WTC11 (cell line): ENCODE measurements around the gene ADRB2. TPM values are rescaled to one million over a fixed set of nuclear protein-coding genes. Genes with fewer than 3 reads are reported as not detected.

ENCODE experiments used
- ATAC-seq: fragments of 200-7000 bp; cut with Tn5 transposase; 2 replicates; pipeline ENCODE4 v1.10.0; 2021; ENCODE audit warnings: mild to moderate bottlenecking, moderate library complexity
- CTCF ChIA-PET: fragments of 300-600 bp; sonication (Branson Sonifier 250); formaldehyde crosslinking; loops from one replicate; lab custom pipeline; 2021; ENCODE audit warnings: antibody characterized with exemption; lab: Charles Lee
- POLR2A ChIA-PET: fragments of 350-600 bp; sonication (Branson Sonifier 250); formaldehyde crosslinking; loops from one replicate; lab custom pipeline; 2021; ENCODE audit warnings: antibody characterized with exemption; lab: Charles Lee
- DNase-seq: peaks from one replicate; pipeline ENCODE4 v3.0.0; 2021; ENCODE audit warnings: low spot score
- H3K27ac Mint-ChIP-seq: 2 replicates; pipeline ENCODE4 v1.8.0; 2021; ENCODE audit warnings: mixed read lengths
- H3K27me3 Mint-ChIP-seq: 2 replicates; pipeline ENCODE4 v1.8.0; 2021; ENCODE audit warnings: low read depth, mild to moderate bottlenecking, moderate library complexity, mixed read lengths
- H3K36me3 Mint-ChIP-seq: 2 replicates; pipeline ENCODE4 v1.8.0; 2021; ENCODE audit warnings: mixed read lengths
- H3K4me1 Mint-ChIP-seq: 2 replicates; pipeline ENCODE4 v1.8.0; 2022; ENCODE audit warnings: mixed read lengths
- H3K4me3 Mint-ChIP-seq: 2 replicates; pipeline ENCODE4 v1.8.0; 2021; ENCODE audit warnings: mild to moderate bottlenecking, moderate library complexity, mixed read lengths
- H3K9me3 Mint-ChIP-seq: 2 replicates; pipeline ENCODE4 v1.8.0; 2021; ENCODE audit warnings: mixed read lengths
- ESRRA ChIP-seq: sonication (generic); formaldehyde crosslinking; IDR thresholded peaks from 2 replicates; pipeline ENCODE4 v1.8.1; 2022; ENCODE audit warnings: mild to moderate bottlenecking, missing genetic modification reagents, borderline replicate concordance
- ETV6 ChIP-seq: sonication (generic); formaldehyde crosslinking; IDR thresholded peaks from 2 replicates; pipeline ENCODE4 v1.8.1; 2022; ENCODE audit warnings: mild to moderate bottlenecking, missing genetic modification reagents
- FOXP1 ChIP-seq: sonication (generic); formaldehyde crosslinking; IDR thresholded peaks from 2 replicates; pipeline ENCODE4 v1.8.0; 2022; ENCODE audit warnings: missing genetic modification reagents, mild to moderate bottlenecking, moderate library complexity, borderline replicate concordance
- GTF2I ChIP-seq: fragments of 250-450 bp; sonication (Bioruptor Pico); conservative IDR thresholded peaks from 2 replicates; pipeline ENCODE4 v1.4.0; 2021; ENCODE audit warnings: mild to moderate bottlenecking
- HMGA2 ChIP-seq: fragments of 250-450 bp; sonication (Bioruptor Pico); IDR thresholded peaks from 2 replicates; pipeline ENCODE4 v1.4.0; 2021; ENCODE audit warnings: mild to moderate bottlenecking, moderate library complexity
- MXD4 ChIP-seq: fragments of 250-450 bp; sonication (Bioruptor Pico); IDR thresholded peaks from 2 replicates; pipeline ENCODE4 v1.8.0; 2021; ENCODE audit warnings: mild to moderate bottlenecking, moderate library complexity, borderline replicate concordance
- MYBL2 ChIP-seq: sonication (generic); formaldehyde crosslinking; IDR thresholded peaks from 2 replicates; pipeline ENCODE4 v1.8.1; 2023; ENCODE audit warnings: mild to moderate bottlenecking, moderate library complexity, missing genetic modification reagents
- NFATC4 ChIP-seq: fragments of 250-450 bp; sonication (Bioruptor Pico); IDR thresholded peaks from 2 replicates; pipeline ENCODE4 v1.9.0; 2021; ENCODE audit warnings: mild to moderate bottlenecking
- NR3C1 ChIP-seq: sonication (generic); formaldehyde crosslinking; conservative IDR thresholded peaks from 2 replicates; pipeline ENCODE4 v1.8.1; 2023; ENCODE audit warnings: low read depth, mild to moderate bottlenecking, missing genetic modification reagents
- SMAD3 ChIP-seq: sonication (generic); formaldehyde crosslinking; IDR thresholded peaks from 2 replicates; pipeline ENCODE4 v1.8.0; 2022; ENCODE audit warnings: missing genetic modification reagents, mild to moderate bottlenecking, borderline replicate concordance
- TCF7 ChIP-seq: sonication (generic); formaldehyde crosslinking; IDR thresholded peaks from 2 replicates; pipeline ENCODE4 v1.8.0; 2022; ENCODE audit warnings: mild to moderate bottlenecking, low read depth, missing genetic modification reagents, moderate library complexity
- TP53 ChIP-seq: sonication (generic); formaldehyde crosslinking; IDR thresholded peaks from 2 replicates; pipeline ENCODE4 v1.8.1; 2023; ENCODE audit warnings: mild to moderate bottlenecking, missing genetic modification reagents
- ZNF219 ChIP-seq: sonication (generic); formaldehyde crosslinking; IDR thresholded peaks from 2 replicates; pipeline ENCODE4 v1.8.0; 2023; ENCODE audit warnings: missing genetic modification reagents, mild to moderate bottlenecking, borderline replicate concordance
- ZNF317 ChIP-seq: sonication (generic); formaldehyde crosslinking; IDR thresholded peaks from 2 replicates; pipeline ENCODE4 v1.8.1; 2023; ENCODE audit warnings: low read depth, mild to moderate bottlenecking, moderate library complexity, missing genetic modification reagents, borderline replicate concordance
- total RNA-seq: library from RNA; stranded (reverse); gene quantifications from 3 replicates; pipeline ENCODE4 v1.2.3, GENCODE V29; 2021
- TF ChIP-seq, protein P1 (sequence below): sonication (generic); formaldehyde crosslinking; IDR thresholded peaks from 2 replicates; pipeline ENCODE4 v1.8.0; 2023; ENCODE audit warnings: missing genetic modification reagents
- TF ChIP-seq, protein P2 (sequence below): sonication (generic); formaldehyde crosslinking; IDR thresholded peaks from 2 replicates; pipeline ENCODE4 v1.8.1; 2023; ENCODE audit warnings: mild to moderate bottlenecking, moderate library complexity, missing genetic modification reagents
- TF ChIP-seq, protein P3 (sequence below): fragments of 250-450 bp; sonication (Bioruptor Pico); IDR thresholded peaks from 2 replicates; pipeline ENCODE4 v1.9.0; 2021; ENCODE audit warnings: mild to moderate bottlenecking
- TF ChIP-seq, protein P4 (sequence below): sonication (generic); formaldehyde crosslinking; IDR thresholded peaks from 2 replicates; pipeline ENCODE4 v1.8.1; 2022; ENCODE audit warnings: mild to moderate bottlenecking, missing genetic modification reagents, moderate library complexity, borderline replicate concordance
- TF ChIP-seq, protein P5 (sequence below): fragments of 250-450 bp; sonication (Bioruptor Pico); IDR thresholded peaks from 2 replicates; pipeline ENCODE4 v1.9.0; 2021; ENCODE audit warnings: mild to moderate bottlenecking
- TF ChIP-seq, protein P6 (sequence below): sonication (generic); formaldehyde crosslinking; IDR thresholded peaks from 2 replicates; pipeline ENCODE4 v1.8.1; 2023; ENCODE audit warnings: mild to moderate bottlenecking, missing genetic modification reagents
- TF ChIP-seq, protein P7 (sequence below): sonication (generic); formaldehyde crosslinking; IDR thresholded peaks from 2 replicates; pipeline ENCODE4 v1.8.1; 2023; ENCODE audit warnings: mild to moderate bottlenecking, missing genetic modification reagents, borderline replicate concordance

Gene ADRB2
- total RNA-seq, 1 experiment from 2014 or later: 1.2 TPM

DNA sequence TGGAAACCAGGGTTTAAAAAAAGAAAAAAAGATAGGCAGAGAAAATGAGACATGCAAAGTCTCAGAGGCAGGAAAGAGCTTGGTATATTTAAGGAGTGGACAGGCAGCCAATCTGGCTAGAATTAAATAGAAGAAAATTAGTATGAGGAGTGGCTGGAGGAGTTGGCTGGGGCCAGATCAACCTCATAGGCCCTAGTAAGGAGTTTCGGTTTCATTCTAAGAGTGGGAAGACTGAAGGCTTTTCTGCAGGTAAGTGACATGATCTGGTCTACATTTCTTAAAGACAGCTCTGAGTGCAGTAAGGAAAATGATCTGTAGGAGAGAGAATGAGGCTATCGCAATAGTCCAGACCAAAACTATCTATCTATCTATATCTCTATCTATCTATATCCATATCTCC, 27.5 kb downstream of the ADRB2 start (continued):
- TF ChIP-seq NR3C1 (CRISPR knock-in tag) (no peak), ZNF219 (CRISPR knock-in tag) (no peak), ETV6 (CRISPR knock-in tag) (no peak), SMAD3 (CRISPR knock-in tag) (no peak), GTF2I (CRISPR knock-in tag) (no peak), TCF7 (CRISPR knock-in tag) (no peak), TP53 (CRISPR knock-in tag) (no peak)
- TF ChIP-seq, protein P1, sequence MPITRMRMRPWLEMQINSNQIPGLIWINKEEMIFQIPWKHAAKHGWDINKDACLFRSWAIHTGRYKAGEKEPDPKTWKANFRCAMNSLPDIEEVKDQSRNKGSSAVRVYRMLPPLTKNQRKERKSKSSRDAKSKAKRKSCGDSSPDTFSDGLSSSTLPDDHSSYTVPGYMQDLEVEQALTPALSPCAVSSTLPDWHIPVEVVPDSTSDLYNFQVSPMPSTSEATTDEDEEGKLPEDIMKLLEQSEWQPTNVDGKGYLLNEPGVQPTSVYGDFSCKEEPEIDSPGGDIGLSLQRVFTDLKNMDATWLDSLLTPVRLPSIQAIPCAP (CRISPR knock-in tag): no peak
- TF ChIP-seq, protein P2, sequence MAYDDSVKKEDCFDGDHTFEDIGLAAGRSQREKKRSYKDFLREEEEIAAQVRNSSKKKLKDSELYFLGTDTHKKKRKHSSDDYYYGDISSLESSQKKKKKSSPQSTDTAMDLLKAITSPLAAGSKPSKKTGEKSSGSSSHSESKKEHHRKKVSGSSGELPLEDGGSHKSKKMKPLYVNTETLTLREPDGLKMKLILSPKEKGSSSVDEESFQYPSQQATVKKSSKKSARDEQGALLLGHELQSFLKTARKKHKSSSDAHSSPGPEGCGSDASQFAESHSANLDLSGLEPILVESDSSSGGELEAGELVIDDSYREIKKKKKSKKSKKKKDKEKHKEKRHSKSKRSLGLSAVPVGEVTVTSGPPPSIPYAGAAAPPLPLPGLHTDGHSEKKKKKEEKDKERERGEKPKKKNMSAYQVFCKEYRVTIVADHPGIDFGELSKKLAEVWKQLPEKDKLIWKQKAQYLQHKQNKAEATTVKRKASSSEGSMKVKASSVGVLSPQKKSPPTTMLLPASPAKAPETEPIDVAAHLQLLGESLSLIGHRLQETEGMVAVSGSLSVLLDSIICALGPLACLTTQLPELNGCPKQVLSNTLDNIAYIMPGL (CRISPR knock-in tag): no peak

DNA sequence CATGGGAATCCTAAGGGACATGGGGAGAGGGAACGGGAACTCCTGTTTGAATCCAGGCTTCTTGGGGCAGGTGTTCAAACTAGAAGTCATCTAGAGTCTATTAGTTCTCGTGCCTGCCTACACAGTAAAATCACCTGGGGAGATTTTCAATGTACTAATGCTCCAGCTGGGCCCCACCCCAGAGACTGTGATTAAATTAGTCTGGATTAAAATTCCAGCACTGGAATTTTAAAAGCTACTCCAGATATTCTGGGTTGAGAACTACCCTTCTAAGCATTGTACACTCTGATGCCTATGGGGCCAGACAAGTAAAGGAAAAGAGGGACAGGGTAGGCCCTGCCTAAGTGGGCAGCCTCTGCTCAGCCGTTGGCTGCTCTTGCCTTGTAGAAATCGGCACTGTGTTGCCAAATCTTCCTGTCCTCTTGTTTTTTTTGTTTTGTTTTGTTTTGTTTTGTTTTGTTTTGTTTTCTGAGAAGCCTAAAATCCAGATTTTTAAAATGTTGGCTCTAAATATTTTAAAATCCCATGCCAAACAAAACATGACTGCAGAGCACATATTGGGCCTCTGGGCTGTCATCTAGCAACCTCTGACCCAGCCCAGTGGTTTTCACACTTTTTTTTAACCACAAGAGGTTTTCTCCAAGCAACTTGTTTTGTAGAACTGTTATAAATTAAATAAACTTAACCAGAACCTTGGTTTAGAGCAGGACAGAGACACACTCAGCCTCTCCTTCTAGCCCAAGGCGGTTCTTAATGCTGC, 29.0 kb downstream of the ADRB2 start:
- Mint-ChIP-seq H3K36me3 (no peaks in the 10 kb centered on the region), H3K4me1 (peaks cover 7% of the 10 kb centered on the region; the same call in 1 of the 2 replicates), H3K27ac (no peak overlapping the region), H3K4me3 (no peak overlapping the region), H3K9me3 (no peaks in the 10 kb centered on the region), H3K27me3 (no peaks in the 10 kb centered on the region; the same call in 1 of the 2 replicates)
- DNase-seq (no peak), ATAC-seq (no peak)
- ChIA-PET POLR2A (no interaction called here), CTCF (no interaction called here)
- TF ChIP-seq NFATC4 (CRISPR knock-in tag) (no peak), ESRRA (no peak), ZNF317 (CRISPR knock-in tag) (no peak), TP53 (CRISPR knock-in tag) (no peak), MYBL2 (CRISPR knock-in tag) (no peak), HMGA2 (no peak), MXD4 (CRISPR knock-in tag) (no peak), FOXP1 (CRISPR knock-in tag) (no peak)
- TF ChIP-seq, protein P3, sequence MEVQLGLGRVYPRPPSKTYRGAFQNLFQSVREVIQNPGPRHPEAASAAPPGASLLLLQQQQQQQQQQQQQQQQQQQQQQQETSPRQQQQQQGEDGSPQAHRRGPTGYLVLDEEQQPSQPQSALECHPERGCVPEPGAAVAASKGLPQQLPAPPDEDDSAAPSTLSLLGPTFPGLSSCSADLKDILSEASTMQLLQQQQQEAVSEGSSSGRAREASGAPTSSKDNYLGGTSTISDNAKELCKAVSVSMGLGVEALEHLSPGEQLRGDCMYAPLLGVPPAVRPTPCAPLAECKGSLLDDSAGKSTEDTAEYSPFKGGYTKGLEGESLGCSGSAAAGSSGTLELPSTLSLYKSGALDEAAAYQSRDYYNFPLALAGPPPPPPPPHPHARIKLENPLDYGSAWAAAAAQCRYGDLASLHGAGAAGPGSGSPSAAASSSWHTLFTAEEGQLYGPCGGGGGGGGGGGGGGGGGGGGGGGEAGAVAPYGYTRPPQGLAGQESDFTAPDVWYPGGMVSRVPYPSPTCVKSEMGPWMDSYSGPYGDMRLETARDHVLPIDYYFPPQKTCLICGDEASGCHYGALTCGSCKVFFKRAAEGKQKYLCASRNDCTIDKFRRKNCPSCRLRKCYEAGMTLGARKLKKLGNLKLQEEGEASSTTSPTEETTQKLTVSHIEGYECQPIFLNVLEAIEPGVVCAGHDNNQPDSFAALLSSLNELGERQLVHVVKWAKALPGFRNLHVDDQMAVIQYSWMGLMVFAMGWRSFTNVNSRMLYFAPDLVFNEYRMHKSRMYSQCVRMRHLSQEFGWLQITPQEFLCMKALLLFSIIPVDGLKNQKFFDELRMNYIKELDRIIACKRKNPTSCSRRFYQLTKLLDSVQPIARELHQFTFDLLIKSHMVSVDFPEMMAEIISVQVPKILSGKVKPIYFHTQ (CRISPR knock-in tag): no peak
- TF ChIP-seq, protein P4, sequence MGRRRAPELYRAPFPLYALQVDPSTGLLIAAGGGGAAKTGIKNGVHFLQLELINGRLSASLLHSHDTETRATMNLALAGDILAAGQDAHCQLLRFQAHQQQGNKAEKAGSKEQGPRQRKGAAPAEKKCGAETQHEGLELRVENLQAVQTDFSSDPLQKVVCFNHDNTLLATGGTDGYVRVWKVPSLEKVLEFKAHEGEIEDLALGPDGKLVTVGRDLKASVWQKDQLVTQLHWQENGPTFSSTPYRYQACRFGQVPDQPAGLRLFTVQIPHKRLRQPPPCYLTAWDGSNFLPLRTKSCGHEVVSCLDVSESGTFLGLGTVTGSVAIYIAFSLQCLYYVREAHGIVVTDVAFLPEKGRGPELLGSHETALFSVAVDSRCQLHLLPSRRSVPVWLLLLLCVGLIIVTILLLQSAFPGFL (CRISPR knock-in tag): no peak
- TF ChIP-seq, protein P5, sequence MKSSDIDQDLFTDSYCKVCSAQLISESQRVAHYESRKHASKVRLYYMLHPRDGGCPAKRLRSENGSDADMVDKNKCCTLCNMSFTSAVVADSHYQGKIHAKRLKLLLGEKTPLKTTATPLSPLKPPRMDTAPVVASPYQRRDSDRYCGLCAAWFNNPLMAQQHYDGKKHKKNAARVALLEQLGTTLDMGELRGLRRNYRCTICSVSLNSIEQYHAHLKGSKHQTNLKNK: no peak
- TF ChIP-seq, protein P6, sequence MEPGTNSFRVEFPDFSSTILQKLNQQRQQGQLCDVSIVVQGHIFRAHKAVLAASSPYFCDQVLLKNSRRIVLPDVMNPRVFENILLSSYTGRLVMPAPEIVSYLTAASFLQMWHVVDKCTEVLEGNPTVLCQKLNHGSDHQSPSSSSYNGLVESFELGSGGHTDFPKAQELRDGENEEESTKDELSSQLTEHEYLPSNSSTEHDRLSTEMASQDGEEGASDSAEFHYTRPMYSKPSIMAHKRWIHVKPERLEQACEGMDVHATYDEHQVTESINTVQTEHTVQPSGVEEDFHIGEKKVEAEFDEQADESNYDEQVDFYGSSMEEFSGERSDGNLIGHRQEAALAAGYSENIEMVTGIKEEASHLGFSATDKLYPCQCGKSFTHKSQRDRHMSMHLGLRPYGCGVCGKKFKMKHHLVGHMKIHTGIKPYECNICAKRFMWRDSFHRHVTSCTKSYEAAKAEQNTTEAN (CRISPR knock-in tag): no peak
- TF ChIP-seq, protein P7, sequence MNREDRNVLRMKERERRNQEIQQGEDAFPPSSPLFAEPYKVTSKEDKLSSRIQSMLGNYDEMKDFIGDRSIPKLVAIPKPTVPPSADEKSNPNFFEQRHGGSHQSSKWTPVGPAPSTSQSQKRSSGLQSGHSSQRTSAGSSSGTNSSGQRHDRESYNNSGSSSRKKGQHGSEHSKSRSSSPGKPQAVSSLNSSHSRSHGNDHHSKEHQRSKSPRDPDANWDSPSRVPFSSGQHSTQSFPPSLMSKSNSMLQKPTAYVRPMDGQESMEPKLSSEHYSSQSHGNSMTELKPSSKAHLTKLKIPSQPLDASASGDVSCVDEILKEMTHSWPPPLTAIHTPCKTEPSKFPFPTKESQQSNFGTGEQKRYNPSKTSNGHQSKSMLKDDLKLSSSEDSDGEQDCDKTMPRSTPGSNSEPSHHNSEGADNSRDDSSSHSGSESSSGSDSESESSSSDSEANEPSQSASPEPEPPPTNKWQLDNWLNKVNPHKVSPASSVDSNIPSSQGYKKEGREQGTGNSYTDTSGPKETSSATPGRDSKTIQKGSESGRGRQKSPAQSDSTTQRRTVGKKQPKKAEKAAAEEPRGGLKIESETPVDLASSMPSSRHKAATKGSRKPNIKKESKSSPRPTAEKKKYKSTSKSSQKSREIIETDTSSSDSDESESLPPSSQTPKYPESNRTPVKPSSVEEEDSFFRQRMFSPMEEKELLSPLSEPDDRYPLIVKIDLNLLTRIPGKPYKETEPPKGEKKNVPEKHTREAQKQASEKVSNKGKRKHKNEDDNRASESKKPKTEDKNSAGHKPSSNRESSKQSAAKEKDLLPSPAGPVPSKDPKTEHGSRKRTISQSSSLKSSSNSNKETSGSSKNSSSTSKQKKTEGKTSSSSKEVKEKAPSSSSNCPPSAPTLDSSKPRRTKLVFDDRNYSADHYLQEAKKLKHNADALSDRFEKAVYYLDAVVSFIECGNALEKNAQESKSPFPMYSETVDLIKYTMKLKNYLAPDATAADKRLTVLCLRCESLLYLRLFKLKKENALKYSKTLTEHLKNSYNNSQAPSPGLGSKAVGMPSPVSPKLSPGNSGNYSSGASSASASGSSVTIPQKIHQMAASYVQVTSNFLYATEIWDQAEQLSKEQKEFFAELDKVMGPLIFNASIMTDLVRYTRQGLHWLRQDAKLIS (CRISPR knock-in tag): no peak
- TF ChIP-seq, protein P1 (CRISPR knock-in tag): no peak
- TF ChIP-seq, all 79 proteins: peak for 0
